WTC11 (cell line): Measurements from ENCODE around the gene GIMD1. TPM values are rescaled to one million over a fixed set of nuclear protein-coding genes. Genes with fewer than 3 reads are reported as not detected.

ENCODE experiments used
- ATAC-seq: fragments of 200-7000 bp; cut with Tn5 transposase; 2 replicates; pipeline ENCODE4 v1.10.0; 2021; ENCODE audit warnings: mild to moderate bottlenecking, moderate library complexity
- CTCF ChIA-PET: fragments of 300-600 bp; sonication (Branson Sonifier 250); formaldehyde crosslinking; loops from one replicate; lab custom pipeline; 2021; ENCODE audit warnings: antibody characterized with exemption; lab: Charles Lee
- POLR2A ChIA-PET: fragments of 350-600 bp; sonication (Branson Sonifier 250); formaldehyde crosslinking; loops from one replicate; lab custom pipeline; 2021; ENCODE audit warnings: antibody characterized with exemption; lab: Charles Lee
- DNase-seq: peaks from one replicate; pipeline ENCODE4 v3.0.0; 2021; ENCODE audit warnings: low spot score
- H3K27ac Mint-ChIP-seq: 2 replicates; pipeline ENCODE4 v1.8.0; 2021; ENCODE audit warnings: mixed read lengths
- H3K27me3 Mint-ChIP-seq: 2 replicates; pipeline ENCODE4 v1.8.0; 2021; ENCODE audit warnings: low read depth, mild to moderate bottlenecking, moderate library complexity, mixed read lengths
- H3K36me3 Mint-ChIP-seq: 2 replicates; pipeline ENCODE4 v1.8.0; 2021; ENCODE audit warnings: mixed read lengths
- H3K4me1 Mint-ChIP-seq: 2 replicates; pipeline ENCODE4 v1.8.0; 2022; ENCODE audit warnings: mixed read lengths
- H3K4me3 Mint-ChIP-seq: 2 replicates; pipeline ENCODE4 v1.8.0; 2021; ENCODE audit warnings: mild to moderate bottlenecking, moderate library complexity, mixed read lengths
- H3K9me3 Mint-ChIP-seq: 2 replicates; pipeline ENCODE4 v1.8.0; 2021; ENCODE audit warnings: mixed read lengths
- AFF4 ChIP-seq: sonication (generic); formaldehyde crosslinking; IDR thresholded peaks from 2 replicates; pipeline ENCODE4 v1.8.1; 2023; ENCODE audit warnings: mild to moderate bottlenecking, missing genetic modification reagents, borderline replicate concordance
- ATF6 ChIP-seq: sonication (generic); formaldehyde crosslinking; IDR thresholded peaks from 2 replicates; pipeline ENCODE4 v1.8.1; 2023; ENCODE audit warnings: mild to moderate bottlenecking, missing genetic modification reagents
- CTCF ChIP-seq: fragments of 200-600 bp; IDR thresholded peaks from 2 replicates; pipeline ENCODE4 v1.8.0; 2022; ENCODE audit warnings: antibody characterized with exemption
- ELF4 ChIP-seq: sonication (generic); formaldehyde crosslinking; IDR thresholded peaks from 2 replicates; pipeline ENCODE4 v1.8.1; 2022; ENCODE audit warnings: low read depth, mild to moderate bottlenecking, moderate library complexity, missing genetic modification reagents
- EMX1 ChIP-seq: fragments of 250-450 bp; sonication (Bioruptor Pico); IDR thresholded peaks from 2 replicates; pipeline ENCODE4 v1.8.0; 2021; ENCODE audit warnings: mild to moderate bottlenecking
- ETV6 ChIP-seq: sonication (generic); formaldehyde crosslinking; IDR thresholded peaks from 2 replicates; pipeline ENCODE4 v1.8.1; 2022; ENCODE audit warnings: mild to moderate bottlenecking, missing genetic modification reagents
- FOXJ3 ChIP-seq: sonication (generic); formaldehyde crosslinking; IDR thresholded peaks from 2 replicates; pipeline ENCODE4 v1.9.0; 2021; ENCODE audit warnings: missing genetic modification reagents, mild to moderate bottlenecking, borderline replicate concordance
- FOXP4 ChIP-seq: sonication (generic); formaldehyde crosslinking; IDR thresholded peaks from 2 replicates; pipeline ENCODE4 v1.8.0; 2022; ENCODE audit warnings: mild to moderate bottlenecking, missing genetic modification reagents
- GABPB1 ChIP-seq: sonication (generic); formaldehyde crosslinking; IDR thresholded peaks from 2 replicates; pipeline ENCODE4 v1.8.1; 2023; ENCODE audit warnings: mild to moderate bottlenecking, missing genetic modification reagents
- GTF2I ChIP-seq: fragments of 250-450 bp; sonication (Bioruptor Pico); conservative IDR thresholded peaks from 2 replicates; pipeline ENCODE4 v1.4.0; 2021; ENCODE audit warnings: mild to moderate bottlenecking
- KAT7 ChIP-seq: sonication (generic); formaldehyde crosslinking; IDR thresholded peaks from 2 replicates; pipeline ENCODE4 v1.8.1; 2023; ENCODE audit warnings: missing genetic modification reagents, mild to moderate bottlenecking, borderline replicate concordance
- RELA ChIP-seq: sonication (generic); formaldehyde crosslinking; IDR thresholded peaks from 2 replicates; pipeline ENCODE4 v1.8.1; 2022; ENCODE audit warnings: missing genetic modification reagents, mild to moderate bottlenecking, borderline replicate concordance
- RORB ChIP-seq: fragments of 250-450 bp; sonication (Bioruptor Pico); IDR thresholded peaks from 2 replicates; pipeline ENCODE4 v1.9.0; 2021; ENCODE audit warnings: mild to moderate bottlenecking
- SOX15 ChIP-seq: fragments of 250-450 bp; sonication (Bioruptor Pico); IDR thresholded peaks from 2 replicates; pipeline ENCODE4 v1.9.0; 2021; ENCODE audit warnings: mild to moderate bottlenecking
- USF1 ChIP-seq: sonication (generic); formaldehyde crosslinking; IDR thresholded peaks from 2 replicates; pipeline ENCODE4 v1.8.0; 2022; ENCODE audit warnings: mild to moderate bottlenecking, missing genetic modification reagents
- ZNF396 ChIP-seq: fragments of 250-450 bp; sonication (Bioruptor Pico); IDR thresholded peaks from 2 replicates; pipeline ENCODE4 v1.8.0; 2021; ENCODE audit warnings: mild to moderate bottlenecking, moderate library complexity, borderline replicate concordance
- ZNF512 ChIP-seq: sonication (generic); formaldehyde crosslinking; IDR thresholded peaks from 2 replicates; pipeline ENCODE4 v1.8.1; 2022; ENCODE audit warnings: missing genetic modification reagents, borderline replicate concordance
- ZNF671 ChIP-seq: fragments of 250-450 bp; sonication (Bioruptor Pico); IDR thresholded peaks from 2 replicates; pipeline ENCODE4 v1.8.0; 2021; ENCODE audit warnings: mild to moderate bottlenecking
- total RNA-seq: library from RNA; stranded (reverse); gene quantifications from 3 replicates; pipeline ENCODE4 v1.2.3, GENCODE V29; 2021

Gene GIMD1
- total RNA-seq, 1 experiment from 2014 or later, result not detected

- no peak overlapping the region for H3K27ac Mint-ChIP-seq
Measured at GRCh38 chr4:106334741-106335470, 33.7 kb downstream of the GIMD1 start.

GRCh38 chr4:106333186-106333585, 35.4 kb downstream of the GIMD1 start:
- CTCF ChIA-PET, result no interaction called here
- DNase-seq, result no peak
- H3K27me3 Mint-ChIP-seq, result no peaks in the 10 kb centered on the region
- peaks cover 16% of the 10 kb centered on the region for H3K9me3 Mint-ChIP-seq
- H3K36me3 Mint-ChIP-seq, result peaks cover 63% of the 10 kb centered on the region
- no peak overlapping the region for H3K27ac Mint-ChIP-seq
- no peak for ATAC-seq
- H3K4me1 Mint-ChIP-seq, result no peaks in the 10 kb centered on the region
- POLR2A ChIA-PET, result no interaction called here
- TF ChIP-seq FOXP4 (CRISPR knock-in tag), result no peak
- TF ChIP-seq, all 79 proteins: peak for 0
- no peak overlapping the region for H3K4me3 Mint-ChIP-seq

More at GRCh38 chr4:106334741-106335470, 33.7 kb downstream of the GIMD1 start:
- no peak for ATAC-seq
- no peaks in the 10 kb centered on the region for H3K27me3 Mint-ChIP-seq
- H3K36me3 Mint-ChIP-seq, result peaks cover 67% of the 10 kb centered on the region
- no peak for TF ChIP-seq FOXJ3 (CRISPR knock-in tag)
- TF ChIP-seq ETV6 (CRISPR knock-in tag), result no peak
- no peak for TF ChIP-seq ZNF396 (CRISPR knock-in tag)
- TF ChIP-seq ELF4 (CRISPR knock-in tag), result no peak
- no peak for TF ChIP-seq KAT7 (CRISPR knock-in tag)
- no peak for TF ChIP-seq ZNF671 (CRISPR knock-in tag)
- TF ChIP-seq RELA, result no peak
- TF ChIP-seq GABPB1 (CRISPR knock-in tag), result no peak
- TF ChIP-seq ATF6 (CRISPR knock-in tag), result no peak
- TF ChIP-seq SOX15 (CRISPR knock-in tag), result no peak
- H3K9me3 Mint-ChIP-seq, result peaks cover 16% of the 10 kb centered on the region
- no peak overlapping the region for H3K4me3 Mint-ChIP-seq
- ChIA-PET POLR2A (interaction anchor here (0.7 kb wide), 1 partner anchor 847 kb away, joined by 3 read pairs; no protein-coding TSS in a partner anchor), CTCF (no interaction called here)
- no peaks in the 10 kb centered on the region for H3K4me1 Mint-ChIP-seq
- DNase-seq, result no peak

- H3K4me3 Mint-ChIP-seq, result no peak overlapping the region
- ChIA-PET POLR2A (interaction anchor here (0.7 kb wide), 1 partner anchor 174 kb away, joined by 3 read pairs; no protein-coding TSS in a partner anchor), CTCF (interaction anchor here (0.6 to 1.8 kb wide), 11 partner anchors 9 to 707 kb away, joined by 3 to 13 read pairs (median 4); partner anchors contain the start of genes AIMP1 and TBCK)
- peaks cover 5% of the 10 kb centered on the region for H3K4me1 Mint-ChIP-seq
- peak; percentile 87 for ATAC-seq
- H3K36me3 Mint-ChIP-seq, result peaks cover 45% of the 10 kb centered on the region
- H3K27ac Mint-ChIP-seq, result no peak overlapping the region
- no peak for DNase-seq
- no peaks in the 10 kb centered on the region for H3K9me3 Mint-ChIP-seq
- no peaks in the 10 kb centered on the region for H3K27me3 Mint-ChIP-seq
- no peak for TF ChIP-seq USF1 (CRISPR knock-in tag)
- TF ChIP-seq GTF2I (CRISPR knock-in tag), result no peak
- no peak for TF ChIP-seq RORB (CRISPR knock-in tag)
- no peak for TF ChIP-seq AFF4 (CRISPR knock-in tag)
- TF ChIP-seq CTCF, result no peak; the same call in 1 of the 2 replicates
- TF ChIP-seq EMX1 (CRISPR knock-in tag), result no peak
- no peak for TF ChIP-seq ZNF512 (CRISPR knock-in tag)
Measured at GRCh38 chr4:106329041-106329618, 39.4 kb downstream of the GIMD1 start.
